HepG2 (cell line): ENCODE measurements around the gene TMEM187. TPM values are rescaled to one million over a fixed set of nuclear protein-coding genes. Genes with fewer than 3 reads are reported as not detected.

Experiments
- ATAC-seq: fragments of 200-7000 bp; cut with Tn5 transposase; 3 replicates; pipeline ENCODE4 v1.9.1; 2020; ENCODE audit warnings: mild to moderate bottlenecking, moderate library complexity
- BruUV-seq: library from RNA; stranded (reverse); fragments of 400-500 nt; replicated peaks from 2 replicates; lab custom pipeline; 2021; lab: Mats Ljungman, UMichigan
- CTCF ChIA-PET: fragments of 300-600 bp; formaldehyde crosslinking; extraction: SDS; loops from one replicate; lab custom pipeline; 2021; ENCODE audit warnings: low total read pairs, inconsistent platforms, low intra/inter-chr PET ratio; lab: Yijun Ruan, JAX
- POLR2A ChIA-PET: fragments of 350-600 bp; sonication (Branson Sonifier 250); formaldehyde crosslinking; loops from one replicate; lab custom pipeline; 2020; ENCODE audit warnings: antibody characterized with exemption, inconsistent platforms; lab: Yijun Ruan, JAX
- DNase-seq: peaks from one replicate; pipeline ENCODE4 v3.0.0-alpha.2; 2015; ENCODE audit warnings: low spot score
- FAIRE-seq: peaks from 3 replicates; lab custom pipeline; 2011; peaks lifted over from hg19 to GRCh38; lab: Jason Lieb, UNC
- H2AFZ ChIP-seq: one replicate; pipeline ENCODE4 v1.6.1; 2011; ENCODE audit warnings: low read length, inconsistent platforms
- H3K27ac ChIP-seq: fragments of 300-600 bp; 3 replicates; pipeline ENCODE4 v1.8.0; 2011; ENCODE audit warnings: mixed run types, mild to moderate bottlenecking, mixed read lengths, low read length, inconsistent platforms; ENCODE audit not compliant: insufficient read depth; ENCODE audit errors: extremely low read length
- H3K27me3 ChIP-seq, 2 experiments: fragments of 200-600 bp in 1 of 2; 2 replicates in 1 of 2; 3 replicates in 1 of 2; pipeline versions ENCODE4 v1.6.0 to v1.8.0; 2011; ENCODE audit warnings: low read length in 2 of 2, mild to moderate bottlenecking in 2 of 2, moderate library complexity in 2 of 2, inconsistent platforms in 1 of 2; ENCODE audit not compliant: insufficient read depth in 2 of 2, control insufficient read depth in 1 of 2
- H3K36me3 ChIP-seq, 2 experiments: fragments of 200-600 bp in 1 of 2; replicated peaks in 1 of 2; 2 replicates in 1 of 2; 3 replicates in 1 of 2; pipeline versions ENCODE4 v1.5.1 to v1.8.0; 2011; ENCODE audit warnings: low read length in 2 of 2, inconsistent platforms in 1 of 2; ENCODE audit not compliant: insufficient read depth in 2 of 2, control insufficient read depth in 1 of 2
- H3K4me1 ChIP-seq: 2 replicates; pipeline ENCODE4 v1.5.1; 2012; ENCODE audit warnings: low read length, inconsistent platforms; ENCODE audit not compliant: insufficient read depth
- H3K4me2 ChIP-seq: 2 replicates; pipeline ENCODE4 v1.6.0; 2011; ENCODE audit warnings: low read depth, low read length, inconsistent platforms
- H3K4me3 ChIP-seq, 3 experiments: fragments of 200-600 bp in 1 of 3; sonication (generic), shearing (Covaris generic) in 1 of 3; replicated peaks in 1 of 3; 2 replicates each; pipeline ENCODE4 v1.5.1; 2011 to 2016; ENCODE audit warnings: low read length in 3 of 3, inconsistent platforms in 2 of 3, low read depth in 2 of 3, mild to moderate bottlenecking in 2 of 3, control low read depth in 1 of 3, mixed read lengths in 1 of 3; ENCODE audit not compliant: insufficient read depth in 1 of 3
- H3K79me2 ChIP-seq: one replicate; pipeline ENCODE4 v1.6.1; 2011; ENCODE audit warnings: low read length, inconsistent platforms; ENCODE audit not compliant: insufficient read depth
- H3K9ac ChIP-seq: 2 replicates; pipeline ENCODE4 v1.6.0; 2011; ENCODE audit warnings: mild to moderate bottlenecking, low read depth, low read length, inconsistent platforms; ENCODE audit not compliant: insufficient read depth
- H3K9me3 ChIP-seq: 2 replicates; pipeline ENCODE4 v1.5.1; 2012; ENCODE audit warnings: mild to moderate bottlenecking, low read length
- H4K20me1 ChIP-seq: 2 replicates; pipeline ENCODE4 v1.6.0; 2011; ENCODE audit warnings: inconsistent platforms, mild to moderate bottlenecking, low read length, moderate library complexity; ENCODE audit not compliant: insufficient read depth
- AGO2 ChIP-seq: fragments of 200-400 bp; formaldehyde crosslinking; optimal IDR thresholded peaks from 2 replicates; pipeline ENCODE3; 2017; ENCODE audit warnings: mild to moderate bottlenecking, low read depth, low read length, moderate library complexity
- BCLAF1 ChIP-seq: fragments of 450-650 bp; IDR thresholded peaks from 2 replicates; pipeline ENCODE4 v1.6.1; 2017; ENCODE audit warnings: mild to moderate bottlenecking
- ESRRA ChIP-seq: sonication (generic); formaldehyde crosslinking; IDR thresholded peaks from 2 replicates; pipeline ENCODE4 v1.5.1; 2020; ENCODE audit warnings: mild to moderate bottlenecking, low read depth, missing genetic modification reagents
- REST ChIP-seq, 2 experiments: IDR thresholded peaks; 2 replicates each; pipeline ENCODE4 v1.6.1; 2011 to 2012; ENCODE audit warnings: low read length in 2 of 2, borderline replicate concordance in 1 of 2, low read depth in 1 of 2, mild to moderate bottlenecking in 1 of 2, moderate library complexity in 1 of 2
- ZNF234 ChIP-seq: sonication (generic); formaldehyde crosslinking; conservative IDR thresholded peaks from 2 replicates; pipeline ENCODE4 v1.5.1; 2020; ENCODE audit warnings: mild to moderate bottlenecking, missing genetic modification reagents
- ZNF556 ChIP-seq: sonication (generic); formaldehyde crosslinking; IDR thresholded peaks from 2 replicates; pipeline ENCODE4 v1.4.0; 2020; ENCODE audit warnings: mild to moderate bottlenecking, missing genetic modification reagents, borderline replicate concordance
- ZSCAN25 ChIP-seq: sonication (generic); formaldehyde crosslinking; IDR thresholded peaks from 2 replicates; pipeline ENCODE4 v1.8.0; 2022; ENCODE audit warnings: mild to moderate bottlenecking, missing genetic modification reagents
- WGBS: methylation state at CpG from one replicate; pipeline ENCODE4 v1.1.6; 2017; ENCODE audit warnings: low lambda C conversion rate; 5-methylcytosine and 5-hydroxymethylcytosine counted together
- in situ Hi-C: cut with HindIII; loops from 2 replicates; pipeline ENCODE4 v1.10.0; 2017; ENCODE audit warnings: low pct_unique_long_range_greater_than_20kb; ENCODE audit not compliant: extremely low pct_ligation_motif_present
- intact Hi-C: fragments of 100-400 bp; cut with micrococcal nuclease; formaldehyde crosslinking; loops from one replicate; pipeline ENCODE4 v1.10.0; 2022; ENCODE audit not compliant: unreplicated experiment
- polyA plus RNA-seq, 8 experiments: library from polyadenylated mRNA; depleted of rRNA in 3 of 8; stranded (reverse) in 7 of 8; unstranded in 1 of 8; fragments of >200 nt; fragmentation: Illumina TruSeq in 4 of 8; extraction: Trizol in 4 of 8; gene quantifications; 2 replicates each; pipeline versions ENCODE4 v1.2.1 to v1.2.3, GENCODE V29; 2011 to 2016; ENCODE audit warnings: low read depth in 4 of 8, missing spikeins in 1 of 8, mixed read lengths in 1 of 8; ENCODE audit not compliant: insufficient read depth in 1 of 8
- total RNA-seq, 5 experiments: library from RNA; depleted of rRNA; stranded (reverse); fragments of >200 nt; fragmentation: Illumina TruSeq; extraction: Trizol; gene quantifications; 2 replicates each; pipeline ENCODE4 v1.2.3, GENCODE V29; 2016; ENCODE audit warnings: low read depth in 1 of 5
- TF ChIP-seq, protein P1 (sequence below): sonication (generic); formaldehyde crosslinking; IDR thresholded peaks from 2 replicates; pipeline ENCODE4 v1.4.0; 2020; ENCODE audit warnings: missing genetic modification reagents; ENCODE audit errors: not compliant biosample characterization
- TF ChIP-seq, protein P2 (sequence below): IDR thresholded peaks from 2 replicates; pipeline ENCODE4 v1.6.1; 2016; ENCODE audit warnings: low read depth
- TF ChIP-seq, protein P3 (sequence below): sonication (generic); formaldehyde crosslinking; IDR thresholded peaks from 2 replicates; pipeline ENCODE4 v1.8.0; 2022; ENCODE audit warnings: low read depth, missing genetic modification reagents
- TF ChIP-seq, protein P4 (sequence below): sonication (generic); formaldehyde crosslinking; IDR thresholded peaks from 2 replicates; pipeline ENCODE4 v1.4.0; 2020; ENCODE audit warnings: missing genetic modification reagents, low read depth, mild to moderate bottlenecking, borderline replicate concordance

Gene TMEM187
- total and polyA plus RNA-seq, 2 of the 13 experiments (the other 11 are each of a cell fraction or from before 2014, with no cell fraction given), result 2.2 to 6.2 TPM

- H3K36me3 ChIP-seq, result peaks cover 16 to 59% of the 10 kb centered on the region in 2 experiments; a peak in 4 of 5 replicates
- no peaks in the 10 kb centered on the region for H3K27me3 ChIP-seq
- in situ Hi-C loops, result no loop called here
- no peak for FAIRE-seq
- no peak overlapping the region for H3K27ac ChIP-seq
- H3K4me2 ChIP-seq, result no peak overlapping the region
- peaks cover 15% of the 10 kb centered on the region for H3K4me1 ChIP-seq
- ChIA-PET CTCF (interaction anchor here (0.7 to 1.5 kb wide), 3 partner anchors 29 to 189 kb away, joined by 3 to 8 read pairs (median 6); partner anchors contain the start of gene PLXNB3), POLR2A (no interaction called here)
- H3K4me3 ChIP-seq, result no peak overlapping the region
- H4K20me1 ChIP-seq, result 0 out of 2 replicates have a peak, but pooled peaks cover 2% of the 10 kb centered on the region
- WGBS, result no CpG with 5 or more reads among the region's 32 CpGs
- no peak overlapping the region for H3K9ac ChIP-seq
- no peak for DNase-seq
- no peaks in the 10 kb centered on the region for H3K79me2 ChIP-seq
- ATAC-seq, result no peak
- BruUV-seq, result no TSS peak
- intact Hi-C loops, result no loop called here
- H2AFZ ChIP-seq, result no peak overlapping the region
- no peaks in the 10 kb centered on the region for H3K9me3 ChIP-seq
- TF ChIP-seq, protein P1, sequence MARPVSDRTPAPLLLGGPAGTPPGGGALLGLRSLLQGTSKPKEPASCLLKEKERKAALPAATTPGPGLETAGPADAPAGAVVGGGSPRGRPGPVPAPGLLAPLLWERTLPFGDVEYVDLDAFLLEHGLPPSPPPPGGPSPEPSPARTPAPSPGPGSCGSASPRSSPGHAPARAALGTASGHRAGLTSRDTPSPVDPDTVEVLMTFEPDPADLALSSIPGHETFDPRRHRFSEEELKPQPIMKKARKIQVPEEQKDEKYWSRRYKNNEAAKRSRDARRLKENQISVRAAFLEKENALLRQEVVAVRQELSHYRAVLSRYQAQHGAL, result no peak
- TF ChIP-seq REST (IDR thresholded peaks at IDR 0.05; ENCODE audit: borderline replicate concordance in 1 of 2, low read depth in 1 of 2, low read length in 2 of 2) (no peak), ZNF234 (no peak), ZSCAN25 (CRISPR knock-in tag) (no peak), ESRRA (CRISPR knock-in tag) (no peak), AGO2 (peak; percentile 90), ZNF556 (no peak), BCLAF1 (no peak)
- TF ChIP-seq, protein P2, sequence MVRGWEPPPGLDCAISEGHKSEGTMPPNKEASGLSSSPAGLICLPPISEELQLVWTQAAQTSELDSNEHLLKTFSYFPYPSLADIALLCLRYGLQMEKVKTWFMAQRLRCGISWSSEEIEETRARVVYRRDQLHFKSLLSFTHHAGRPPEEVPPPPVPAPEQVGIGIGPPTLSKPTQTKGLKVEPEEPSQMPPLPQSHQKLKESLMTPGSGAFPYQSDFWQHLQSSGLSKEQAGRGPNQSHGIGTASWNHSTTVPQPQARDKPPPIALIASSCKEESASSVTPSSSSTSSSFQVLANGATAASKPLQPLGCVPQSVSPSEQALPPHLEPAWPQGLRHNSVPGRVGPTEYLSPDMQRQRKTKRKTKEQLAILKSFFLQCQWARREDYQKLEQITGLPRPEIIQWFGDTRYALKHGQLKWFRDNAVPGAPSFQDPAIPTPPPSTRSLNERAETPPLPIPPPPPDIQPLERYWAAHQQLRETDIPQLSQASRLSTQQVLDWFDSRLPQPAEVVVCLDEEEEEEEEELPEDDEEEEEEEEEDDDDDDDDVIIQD (CRISPR knock-in tag), result no peak
- TF ChIP-seq, protein P3, sequence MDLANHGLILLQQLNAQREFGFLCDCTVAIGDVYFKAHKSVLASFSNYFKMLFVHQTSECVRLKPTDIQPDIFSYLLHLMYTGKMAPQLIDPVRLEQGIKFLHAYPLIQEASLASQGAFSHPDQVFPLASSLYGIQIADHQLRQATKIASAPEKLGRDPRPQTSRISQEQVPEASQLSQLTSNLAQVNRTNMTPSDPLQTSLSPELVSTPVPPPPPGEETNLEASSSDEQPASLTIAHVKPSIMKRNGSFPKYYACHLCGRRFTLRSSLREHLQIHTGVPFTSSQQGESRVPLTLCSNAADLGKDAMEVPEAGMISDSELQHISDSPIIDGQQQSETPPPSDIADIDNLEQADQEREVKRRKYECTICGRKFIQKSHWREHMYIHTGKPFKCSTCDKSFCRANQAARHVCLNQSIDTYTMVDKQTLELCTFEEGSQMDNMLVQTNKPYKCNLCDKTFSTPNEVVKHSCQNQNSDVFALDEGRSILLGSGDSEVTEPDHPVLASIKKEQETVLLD (CRISPR knock-in tag), result no peak
- TF ChIP-seq, protein P4, sequence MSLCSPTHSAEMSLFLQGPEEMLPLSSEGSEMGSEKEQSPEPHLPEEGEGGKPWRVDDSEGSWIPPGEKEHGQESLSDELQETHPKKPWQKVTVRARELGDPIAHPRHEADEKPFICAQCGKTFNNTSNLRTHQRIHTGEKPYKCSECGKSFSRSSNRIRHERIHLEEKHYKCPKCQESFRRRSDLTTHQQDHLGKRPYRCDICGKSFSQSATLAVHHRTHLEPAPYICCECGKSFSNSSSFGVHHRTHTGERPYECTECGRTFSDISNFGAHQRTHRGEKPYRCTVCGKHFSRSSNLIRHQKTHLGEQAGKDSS (CRISPR knock-in tag), result no peak
Measured at GRCh38 chrX:153952373-153953026, 20.1 kb upstream of the TMEM187 start.
